ENCODE results near the gene PXMP4. TPM values are rescaled to one million over a fixed set of nuclear protein-coding genes. Genes with fewer than 3 reads are reported as not detected.

Gene PXMP4
- total and polyA plus RNA-seq, 2 experiments from 2014 or later, result 9.2 to 14.9 TPM

GRCh38 chr20:33659341-33660034 is 60.6 kb downstream of the PXMP4 start:
- no peak for TF ChIP-seq CTCF (IDR thresholded peaks at IDR 0.05; ENCODE audit: low read depth, low read length)
- no peaks in the 10 kb centered on the region for H3K27me3 ChIP-seq
- H3K4me3 ChIP-seq, result no peak overlapping the region
- peaks cover 18% of the 10 kb centered on the region for H3K36me3 ChIP-seq
- H3K4me1 ChIP-seq (ENCODE audit: low read depth), result peaks cover 5% of the 10 kb centered on the region
- no peak overlapping the region for H3K27ac ChIP-seq
- DNase-seq (ENCODE audit: low read depth in 1 of 2, low spot score in 1 of 2), result no peak
- no peaks in the 10 kb centered on the region for H3K9me3 ChIP-seq (ENCODE audit: low read depth)

- Histone ChIP-seq H3K9me3 (ENCODE audit: low read depth) (no peaks in the 10 kb centered on the region), H3K36me3 (peaks cover 18% of the 10 kb centered on the region), H3K27ac (no peak overlapping the region), H3K27me3 (no peaks in the 10 kb centered on the region), H3K4me1 (ENCODE audit: low read depth) (peaks cover 5% of the 10 kb centered on the region), H3K4me3 (no peak overlapping the region)
- TF ChIP-seq CTCF (IDR thresholded peaks at IDR 0.05; ENCODE audit: low read depth, low read length), result no peak
- no peak for DNase-seq (ENCODE audit: low read depth in 1 of 2, low spot score in 1 of 2)
Observed at GRCh38 chr20:33658929-33659328, 61.2 kb downstream of the PXMP4 start.

- Histone ChIP-seq H3K36me3 (peaks cover 18% of the 10 kb centered on the region), H3K4me1 (ENCODE audit: low read depth) (peaks cover 5% of the 10 kb centered on the region), H3K27me3 (no peaks in the 10 kb centered on the region), H3K9me3 (ENCODE audit: low read depth) (no peaks in the 10 kb centered on the region), H3K27ac (no peak overlapping the region), H3K4me3 (no peak overlapping the region)
- no peak for DNase-seq (ENCODE audit: low read depth in 1 of 2, low spot score in 1 of 2)
- no peak for TF ChIP-seq CTCF (IDR thresholded peaks at IDR 0.05; ENCODE audit: low read depth, low read length)
Observed at GRCh38 chr20:33658510-33658909, 61.6 kb downstream of the PXMP4 start.

GRCh38 chr20:33657704-33658095 is 62.4 kb downstream of the PXMP4 start:
- DNase-seq (ENCODE audit: low read depth in 1 of 2, low spot score in 1 of 2), result no peak
- H3K36me3 ChIP-seq, result peaks cover 18% of the 10 kb centered on the region
- no peaks in the 10 kb centered on the region for H3K27me3 ChIP-seq
- peaks cover 2% of the 10 kb centered on the region for H3K4me1 ChIP-seq (ENCODE audit: low read depth)
- no peaks in the 10 kb centered on the region for H3K9me3 ChIP-seq (ENCODE audit: low read depth)
- no peak for TF ChIP-seq CTCF (IDR thresholded peaks at IDR 0.05; ENCODE audit: low read depth, low read length)
- no peak overlapping the region for H3K4me3 ChIP-seq
- H3K27ac ChIP-seq, result no peak overlapping the region

- H3K4me1 ChIP-seq (ENCODE audit: low read depth), result no peaks in the 10 kb centered on the region
- peaks cover 18% of the 10 kb centered on the region for H3K36me3 ChIP-seq
- no peak for DNase-seq (ENCODE audit: low read depth in 1 of 2, low spot score in 1 of 2)
- H3K9me3 ChIP-seq (ENCODE audit: low read depth), result no peaks in the 10 kb centered on the region
- H3K4me3 ChIP-seq, result no peak overlapping the region
- H3K27me3 ChIP-seq, result no peaks in the 10 kb centered on the region
- H3K27ac ChIP-seq, result no peak overlapping the region
- no peak for TF ChIP-seq CTCF (IDR thresholded peaks at IDR 0.05; ENCODE audit: low read depth, low read length)
Observed at GRCh38 chr20:33656783-33657703, 63.1 kb downstream of the PXMP4 start.
